HCT116 (cell line): ENCODE data around the gene CDC6. TPM values are rescaled to one million over a fixed set of nuclear protein-coding genes. Genes with fewer than 3 reads are reported as not detected.

Experiments used
- ATAC-seq: fragments of 200-7000 bp; cut with Tn5 transposase; 2 replicates; pipeline ENCODE4 v1.9.1; 2020; ENCODE audit warnings: mild to moderate bottlenecking, moderate library complexity
- BruUV-seq: library from RNA; stranded (reverse); fragments of 400-500 nt; replicated peaks from 2 replicates; lab custom pipeline; 2021; lab: Mats Ljungman, UMichigan
- CTCF ChIA-PET: fragments of 300-600 bp; sonication (Branson Sonifier 250); formaldehyde crosslinking; loops from one replicate; lab custom pipeline; 2021; ENCODE audit warnings: antibody characterized with exemption; lab: Charles Lee
- POLR2A ChIA-PET: fragments of 300-600, 350-600 bp; sonication (Branson Sonifier 250); formaldehyde crosslinking; loops from one replicate; lab custom pipeline; 2021; ENCODE audit warnings: antibody characterized with exemption; lab: Charles Lee
- RAD21 ChIA-PET, 2 experiments: fragments of 300-600 bp; sonication (Branson Sonifier 250); formaldehyde crosslinking; loops; one replicate each; lab custom pipeline; 2023; ENCODE audit warnings: low total read pairs in 2 of 2; ENCODE audit not compliant: uncharacterized antibody in 2 of 2, unreplicated experiment in 2 of 2, low non-redundant PET in 1 of 2; lab: Charles Lee
- DNase-seq: peaks from one replicate; pipeline ENCODE4 v3.0.0-alpha.2; 2010; ENCODE audit warnings: low read depth, low spot score
- H2AFZ ChIP-seq: fragments of 200-600 bp; shearing (Covaris generic), sonication (generic); 2 replicates; pipeline ENCODE4 v1.6.1; 2017; ENCODE audit warnings: low read depth, mixed run types, mixed read lengths, antibody characterized with exemption, low read length; ENCODE audit not compliant: poor library complexity, severe bottlenecking
- H3K27ac ChIP-seq: 2 replicates; pipeline ENCODE4 v1.5.1; 2012; ENCODE audit warnings: low read depth, low read length
- H3K27me3 ChIP-seq: fragments of 200-600 bp; sonication (generic); 2 replicates; pipeline ENCODE4 v1.6.1; 2016; ENCODE audit warnings: mixed run types, low read length, mixed read lengths; ENCODE audit not compliant: insufficient read depth
- H3K36me3 ChIP-seq, 2 experiments: fragments of 200-500 bp in 1 of 2; fragments of 200-600 bp in 1 of 2; sonication (Bioruptor generic) in 1 of 2; sonication (generic) in 1 of 2; 2 replicates each; pipeline versions ENCODE4 v1.5.1 to v1.6.1; 2014 to 2016; ENCODE audit warnings: low read length in 2 of 2, inconsistent platforms in 1 of 2, mixed read lengths in 1 of 2, mixed run types in 1 of 2; ENCODE audit not compliant: insufficient read depth in 2 of 2, control insufficient read depth in 1 of 2
- H3K4me1 ChIP-seq, 2 experiments: fragments of 200-600 bp in 1 of 2; sonication (generic) in 1 of 2; 2 replicates each; pipeline versions ENCODE4 v1.5.1 to v1.6.1; 2012 to 2017; ENCODE audit warnings: low read length in 2 of 2, inconsistent platforms in 1 of 2, mild to moderate bottlenecking in 1 of 2, mixed read lengths in 1 of 2, mixed run types in 1 of 2, moderate library complexity in 1 of 2; ENCODE audit not compliant: insufficient read depth in 2 of 2, control insufficient read depth in 1 of 2
- H3K4me2 ChIP-seq: fragments of 200-600 bp; sonication (generic); 2 replicates; pipeline ENCODE4 v1.6.1; 2017; ENCODE audit warnings: mixed run types, low read length, mixed read lengths
- H3K4me3 ChIP-seq, 2 experiments: fragments of 200-600 bp in 1 of 2; sonication (generic) in 1 of 2; replicated peaks in 1 of 2; 2 replicates each; pipeline ENCODE4 v1.5.1; 2011 to 2016; ENCODE audit warnings: low read length in 2 of 2, control low read depth in 1 of 2, low read depth in 1 of 2, mild to moderate bottlenecking in 1 of 2, mixed read lengths in 1 of 2, mixed run types in 1 of 2
- H3K79me2 ChIP-seq: fragments of 200-600 bp; sonication (generic); 2 replicates; pipeline ENCODE4 v1.6.1; 2017; ENCODE audit warnings: mild to moderate bottlenecking, mixed run types, low read length, moderate library complexity, mixed read lengths; ENCODE audit not compliant: insufficient read depth
- H3K9ac ChIP-seq: fragments of 200-600 bp; sonication (generic); 2 replicates; pipeline ENCODE4 v1.6.1; 2016; ENCODE audit warnings: low read length, mixed read lengths
- H3K9me2 ChIP-seq: fragments of 200-600 bp; sonication (generic), shearing (Covaris generic); 2 replicates; pipeline ENCODE4 v1.6.1; 2017; ENCODE audit warnings: mixed run types, mild to moderate bottlenecking, moderate library complexity; ENCODE audit not compliant: insufficient read depth
- H3K9me3 ChIP-seq, 2 experiments: fragments of 200-500 bp in 1 of 2; fragments of 200-600 bp in 1 of 2; sonication (Bioruptor generic) in 1 of 2; sonication (generic) in 1 of 2; 2 replicates each; pipeline ENCODE4 v1.6.1; 2014 to 2017; ENCODE audit warnings: low read length in 2 of 2, mixed read lengths in 2 of 2, inconsistent platforms in 1 of 2, low read depth in 1 of 2, mild to moderate bottlenecking in 1 of 2, mixed run types in 1 of 2, moderate library complexity in 1 of 2; ENCODE audit not compliant: control insufficient read depth in 1 of 2, insufficient read depth in 1 of 2
- H4K20me1 ChIP-seq: fragments of 200-600 bp; sonication (generic), shearing (Covaris generic); 2 replicates; pipeline ENCODE4 v1.6.1; 2017; ENCODE audit warnings: mixed run types, mild to moderate bottlenecking, moderate library complexity; ENCODE audit not compliant: insufficient read depth
- ATF3 ChIP-seq: IDR thresholded peaks from 2 replicates; pipeline ENCODE4 v1.6.1; 2012
- CBX3 ChIP-seq: IDR thresholded peaks from 2 replicates; pipeline ENCODE4 v1.6.1; 2012; ENCODE audit warnings: low read depth
- CEBPB ChIP-seq: IDR thresholded peaks from 2 replicates; pipeline ENCODE4 v1.6.1; 2012; ENCODE audit warnings: low read depth
- CTCF ChIP-seq, 3 experiments: fragments of 200-600 bp in 1 of 3; sonication (generic) in 1 of 3; IDR thresholded peaks in 2 of 3; conservative IDR thresholded peaks in 1 of 3; 2 replicates each; pipeline ENCODE4 v1.5.1; 2012 to 2017; ENCODE audit warnings: low read depth in 2 of 3, low read length in 2 of 3, antibody characterized with exemption in 1 of 3, borderline replicate concordance in 1 of 3, control low read depth in 1 of 3, mild to moderate bottlenecking in 1 of 3, mixed read lengths in 1 of 3, mixed run types in 1 of 3, moderate library complexity in 1 of 3; ENCODE audit not compliant: insufficient read depth in 1 of 3
- ELF1 ChIP-seq: IDR thresholded peaks from 2 replicates; pipeline ENCODE4 v1.6.1; 2012; ENCODE audit warnings: low read depth, borderline replicate concordance
- JUND ChIP-seq: IDR thresholded peaks from 2 replicates; pipeline ENCODE4 v1.6.1; 2012
- SP1 ChIP-seq: IDR thresholded peaks from 2 replicates; pipeline ENCODE4 v1.6.1; 2012; ENCODE audit warnings: low read depth
- SRF ChIP-seq: IDR thresholded peaks from 2 replicates; pipeline ENCODE4 v1.6.1; 2012; ENCODE audit warnings: low read depth
- YY1 ChIP-seq: IDR thresholded peaks from 2 replicates; pipeline ENCODE4 v1.6.1; 2011; ENCODE audit warnings: low read length, low read depth, moderate library complexity, mild to moderate bottlenecking; ENCODE audit not compliant: insufficient replicate concordance; ENCODE audit errors: extremely low read depth
- ZFX ChIP-seq: fragments of 450-650 bp; IDR thresholded peaks from 2 replicates; pipeline ENCODE4 v1.6.1; 2017
- intact Hi-C: fragments of 100-400 bp; cut with micrococcal nuclease; formaldehyde crosslinking; loops from 2 replicates; pipeline ENCODE4 v1.10.0; 2022
- total RNA-seq: library from RNA; stranded (reverse); gene quantifications from one replicate; pipeline ENCODE4 v1.2.1, GENCODE V29; 2021; ENCODE audit not compliant: unreplicated experiment
- TF ChIP-seq, protein P1 (sequence below): IDR thresholded peaks from 2 replicates; pipeline ENCODE4 v1.6.1; 2011; ENCODE audit warnings: mild to moderate bottlenecking, low read length, moderate library complexity; ENCODE audit not compliant: insufficient replicate concordance; ENCODE audit errors: extremely low read depth

The CDC6 gene
- total RNA-seq, 1 experiment from 2014 or later, result 117 TPM

DNA sequence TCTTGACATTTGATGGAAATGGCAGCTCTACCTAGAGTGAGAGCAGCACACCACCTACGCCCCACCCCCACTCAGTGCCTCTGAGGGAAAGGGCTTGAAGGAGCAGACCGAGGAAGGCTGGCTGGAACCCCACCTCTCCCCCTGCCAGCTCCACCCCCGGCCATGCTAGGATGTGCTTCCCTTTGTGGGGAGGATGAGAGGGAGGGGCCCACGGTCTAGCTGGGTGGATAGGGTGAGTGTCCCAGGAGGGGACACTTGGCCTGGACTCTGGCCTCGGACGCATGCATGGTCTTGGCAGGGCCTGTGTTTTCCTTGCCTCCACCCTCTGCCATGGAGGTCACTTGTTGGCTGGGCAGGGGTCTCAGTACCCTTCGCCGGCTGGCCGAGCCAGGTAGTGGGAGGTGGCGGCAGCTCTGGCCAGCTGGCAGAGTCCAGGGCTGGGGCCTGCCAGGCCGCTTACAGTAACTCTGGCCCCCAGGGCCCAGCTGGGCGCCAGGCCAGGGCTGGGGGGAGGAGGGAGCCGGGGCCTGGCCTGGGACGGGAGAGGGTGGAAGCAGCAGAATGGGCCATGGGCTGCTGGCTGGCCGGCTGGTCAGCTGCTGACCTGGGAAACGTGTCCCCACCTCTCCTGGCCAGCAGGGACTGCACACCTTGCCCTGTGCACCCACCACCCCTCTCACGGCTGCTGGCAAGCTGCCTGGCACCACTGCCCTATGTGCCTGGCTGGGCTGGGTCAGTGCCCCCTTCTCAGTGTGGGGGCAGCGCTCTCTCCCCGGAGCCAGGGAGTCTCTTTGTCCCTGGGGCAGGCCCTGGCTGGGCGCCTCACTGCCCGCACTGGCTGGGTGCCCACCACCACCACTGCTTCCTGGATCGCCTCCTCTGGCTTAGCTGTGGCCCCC lies 44.3 kb downstream of the CDC6 start:
- H3K9ac ChIP-seq, result no peak overlapping the region
- no peak for DNase-seq
- no peak overlapping the region for H3K4me2 ChIP-seq
- TF ChIP-seq CTCF (IDR thresholded peaks at IDR 0.05 in 2 of 3, conservative IDR thresholded peaks at IDR 0.05 in 1 of 3; ENCODE audit: borderline replicate concordance in 1 of 3, insufficient read depth in 1 of 3, low read depth in 2 of 3, low read length in 2 of 3), result no peak
- TF ChIP-seq ATF3, result no peak
- no peak overlapping the region for H3K4me3 ChIP-seq
- no peak for ATAC-seq
- peaks cover 0 to 10% of the 10 kb centered on the region in 2 experiments; a peak in 2 of 4 replicates for H3K36me3 ChIP-seq
- ChIA-PET POLR2A (no interaction called here), CTCF (no interaction called here), RAD21 (no interaction called here)
- H2AFZ ChIP-seq, result no peak overlapping the region
- peaks cover 67% of the 10 kb centered on the region for H3K79me2 ChIP-seq
- no peak overlapping the region; the same call in 1 of the 2 replicates for H3K27ac ChIP-seq
- H4K20me1 ChIP-seq, result no peaks in the 10 kb centered on the region
- BruUV-seq, result no TSS peak
- H3K4me1 ChIP-seq, result peaks cover 39 to 43% of the 10 kb centered on the region in 2 experiments
- intact Hi-C loops, result no loop called here
- no peaks in the 10 kb centered on the region for H3K27me3 ChIP-seq
- H3K9me2 ChIP-seq, result no peaks in the 10 kb centered on the region
- H3K9me3 ChIP-seq, result no peaks in the 10 kb centered on the region

DNA sequence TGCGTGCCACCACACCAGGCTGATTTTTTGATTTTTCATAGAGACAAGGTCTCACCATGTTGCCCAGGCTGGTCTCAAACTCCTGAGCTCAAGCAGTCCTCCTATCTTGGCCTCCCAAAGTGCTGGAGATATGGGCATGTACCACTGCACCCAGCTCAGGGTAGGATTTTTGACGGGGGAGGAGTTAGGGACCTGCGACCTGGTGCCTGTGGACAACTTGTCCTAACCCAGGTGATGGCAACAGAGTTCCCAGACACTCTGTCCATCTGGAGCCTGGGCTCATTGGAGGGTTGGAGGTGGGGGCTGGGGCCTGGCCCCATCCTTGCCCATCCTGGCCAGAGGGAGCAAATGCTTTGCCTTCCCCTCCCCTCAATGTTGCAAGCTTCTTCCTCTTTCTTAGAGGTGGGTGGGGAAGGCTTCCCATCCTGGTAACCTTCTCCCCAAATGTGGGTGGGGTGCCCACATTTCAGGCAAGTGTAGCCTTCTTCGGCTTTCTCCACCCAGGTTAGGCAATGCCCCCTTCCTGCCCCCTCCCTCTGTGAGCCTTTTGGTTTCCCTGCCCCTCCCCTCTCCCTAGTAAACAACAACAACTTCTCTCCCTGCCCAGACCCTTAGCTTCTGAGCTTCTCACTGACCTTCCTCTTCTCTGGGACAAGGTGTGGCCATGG lies 46.2 kb downstream of the CDC6 start:
- Histone ChIP-seq H3K9me2 (no peaks in the 10 kb centered on the region), H4K20me1 (no peaks in the 10 kb centered on the region), H3K27ac (peak overlapping the region; percentile 63; the same call in 1 of the 2 replicates), H2AFZ (no peak overlapping the region), H3K4me1 (peaks cover 35 to 43% of the 10 kb centered on the region in 2 experiments), H3K9ac (peak overlapping the region; percentile 39; the same call in 1 of the 2 replicates), H3K9me3 (no peaks in the 10 kb centered on the region), H3K27me3 (no peaks in the 10 kb centered on the region), H3K4me3 (no peak overlapping the region), H3K79me2 (peaks cover 65% of the 10 kb centered on the region), H3K4me2 (peak overlapping the region; percentile 67), H3K36me3 (peaks cover 0 to 10% of the 10 kb centered on the region in 2 experiments; a peak in 2 of 4 replicates)
- ChIA-PET CTCF (no interaction called here), RAD21 (no interaction called here), POLR2A (interaction anchor here (0.7 kb wide), 1 partner anchor 10 kb away, joined by 5 read pairs; no protein-coding TSS in a partner anchor)
- ATAC-seq, result no peak
- no TSS peak for BruUV-seq
- no peak for DNase-seq
- intact Hi-C loops, result no loop called here
- TF ChIP-seq YY1 (no peak), CBX3 (no peak), SP1 (no peak), JUND (no peak), ZFX (no peak), SRF (no peak), ELF1 (no peak), CEBPB (no peak), ATF3 (no peak)
- TF ChIP-seq, protein P1, sequence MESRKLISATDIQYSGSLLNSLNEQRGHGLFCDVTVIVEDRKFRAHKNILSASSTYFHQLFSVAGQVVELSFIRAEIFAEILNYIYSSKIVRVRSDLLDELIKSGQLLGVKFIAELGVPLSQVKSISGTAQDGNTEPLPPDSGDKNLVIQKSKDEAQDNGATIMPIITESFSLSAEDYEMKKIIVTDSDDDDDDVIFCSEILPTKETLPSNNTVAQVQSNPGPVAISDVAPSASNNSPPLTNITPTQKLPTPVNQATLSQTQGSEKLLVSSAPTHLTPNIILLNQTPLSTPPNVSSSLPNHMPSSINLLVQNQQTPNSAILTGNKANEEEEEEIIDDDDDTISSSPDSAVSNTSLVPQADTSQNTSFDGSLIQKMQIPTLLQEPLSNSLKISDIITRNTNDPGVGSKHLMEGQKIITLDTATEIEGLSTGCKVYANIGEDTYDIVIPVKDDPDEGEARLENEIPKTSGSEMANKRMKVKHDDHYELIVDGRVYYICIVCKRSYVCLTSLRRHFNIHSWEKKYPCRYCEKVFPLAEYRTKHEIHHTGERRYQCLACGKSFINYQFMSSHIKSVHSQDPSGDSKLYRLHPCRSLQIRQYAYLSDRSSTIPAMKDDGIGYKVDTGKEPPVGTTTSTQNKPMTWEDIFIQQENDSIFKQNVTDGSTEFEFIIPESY, result no peak
